Activated CD8-positive, alpha-beta T cell treated with anti-CD3 and anti-CD28 coated beads for 36 hours (primary cell): Measurements from ENCODE around the gene IGSF1. TPM values are rescaled to one million over a fixed set of nuclear protein-coding genes. Genes with fewer than 3 reads are reported as not detected.

ENCODE experiments used
- ATAC-seq: fragments of 200-7000 bp; cut with Tn5 transposase; one replicate; pipeline ENCODE4 v1.10.0; 2021; ENCODE audit warnings: mild to moderate bottlenecking, moderate library complexity
- CTCF ChIA-PET: fragments of 350-600 bp; sonication (Branson Sonifier 250); formaldehyde crosslinking; loops from one replicate; lab custom pipeline; 2021; ENCODE audit warnings: antibody characterized with exemption; lab: Charles Lee
- POLR2A ChIA-PET: fragments of 350-600 bp; sonication (Branson Sonifier 250); formaldehyde crosslinking; loops from one replicate; lab custom pipeline; 2021; ENCODE audit warnings: antibody characterized with exemption; lab: Charles Lee
- DNase-seq: peaks from one replicate; pipeline ENCODE4 v3.0.0-alpha.2; 2020
- H3K27ac Mint-ChIP-seq: one replicate; pipeline ENCODE4 v1.8.0; 2021; ENCODE audit warnings: mild to moderate bottlenecking, mixed read lengths
- H3K27me3 Mint-ChIP-seq: one replicate; pipeline ENCODE4 v1.8.0; 2021; ENCODE audit warnings: mixed read lengths
- H3K36me3 Mint-ChIP-seq: one replicate; pipeline ENCODE4 v1.8.0; 2021; ENCODE audit warnings: low read depth, mixed read lengths
- H3K4me1 Mint-ChIP-seq: one replicate; pipeline ENCODE4 v1.8.0; 2021; ENCODE audit warnings: low read depth, mixed read lengths
- H3K4me3 Mint-ChIP-seq: one replicate; pipeline ENCODE4 v1.8.0; 2021; ENCODE audit warnings: mild to moderate bottlenecking, moderate library complexity, mixed read lengths
- H3K9me3 Mint-ChIP-seq: one replicate; pipeline ENCODE4 v1.8.0; 2021; ENCODE audit warnings: mixed read lengths
- CTCF ChIP-seq: fragments of 200-600 bp; IDR thresholded peaks from one replicate; pipeline ENCODE4 v1.8.0; 2022; ENCODE audit warnings: antibody characterized with exemption, mild to moderate bottlenecking
- intact Hi-C: fragments of 100-400 bp; cut with micrococcal nuclease; formaldehyde crosslinking; loops from one replicate; pipeline ENCODE4 v1.10.0; 2022
- total RNA-seq, 2 experiments: library from RNA; stranded (reverse); gene quantifications; one replicate each; pipeline ENCODE4 v1.2.3, GENCODE V29; 2021

The IGSF1 gene
- total RNA-seq, 2 experiments from 2014 or later: not detected

GRCh38 chrX:131239057-131239456, 50.0 kb downstream of the IGSF1 start:
- ATAC-seq: no peak
- no peak for TF ChIP-seq CTCF
- DNase-seq: no peak
- ChIA-PET POLR2A (no interaction called here), CTCF (no interaction called here)
- no peaks in the 10 kb centered on the region for H3K36me3 Mint-ChIP-seq
- intact Hi-C loops: no loop called here
- no peak overlapping the region for H3K4me3 Mint-ChIP-seq
- peaks cover 2% of the 10 kb centered on the region for H3K27me3 Mint-ChIP-seq
- no peaks in the 10 kb centered on the region for H3K4me1 Mint-ChIP-seq
- no peak overlapping the region for H3K27ac Mint-ChIP-seq
- H3K9me3 Mint-ChIP-seq: no peaks in the 10 kb centered on the region

- no peak overlapping the region for H3K4me3 Mint-ChIP-seq
- no peak overlapping the region for H3K27ac Mint-ChIP-seq
- intact Hi-C loops: no loop called here
- peaks cover 2% of the 10 kb centered on the region for H3K27me3 Mint-ChIP-seq
- H3K9me3 Mint-ChIP-seq: no peaks in the 10 kb centered on the region
- ATAC-seq: no peak
- DNase-seq: no peak
- H3K36me3 Mint-ChIP-seq: no peaks in the 10 kb centered on the region
- CTCF ChIA-PET: no interaction called here
- no peak for TF ChIP-seq CTCF
- POLR2A ChIA-PET: no interaction called here
- H3K4me1 Mint-ChIP-seq: no peaks in the 10 kb centered on the region
Observed at GRCh38 chrX:131237363-131237762, 51.7 kb downstream of the IGSF1 start.

- POLR2A ChIA-PET: no interaction called here
- Mint-ChIP-seq H3K27me3 (peaks cover 2% of the 10 kb centered on the region), H3K9me3 (no peaks in the 10 kb centered on the region), H3K4me1 (no peaks in the 10 kb centered on the region), H3K4me3 (no peak overlapping the region), H3K27ac (no peak overlapping the region), H3K36me3 (no peaks in the 10 kb centered on the region)
- ATAC-seq (no peak), DNase-seq (no peak)
- TF ChIP-seq CTCF: no peak
- intact Hi-C loops: no loop called here
- CTCF ChIA-PET: no interaction called here
Observed at GRCh38 chrX:131235768-131236545, 53.1 kb downstream of the IGSF1 start.

GRCh38 chrX:131227608-131228007, 61.5 kb downstream of the IGSF1 start:
- no peak for ATAC-seq
- intact Hi-C loops: no loop called here
- H3K27ac Mint-ChIP-seq: no peak overlapping the region
- ChIA-PET CTCF (no interaction called here), POLR2A (no interaction called here)
- H3K4me3 Mint-ChIP-seq: no peak overlapping the region
- no peaks in the 10 kb centered on the region for H3K36me3 Mint-ChIP-seq
- H3K4me1 Mint-ChIP-seq: no peaks in the 10 kb centered on the region
- H3K9me3 Mint-ChIP-seq: no peaks in the 10 kb centered on the region
- TF ChIP-seq CTCF: no peak
- no peaks in the 10 kb centered on the region for H3K27me3 Mint-ChIP-seq
- DNase-seq: no peak

- ATAC-seq (no peak), DNase-seq (no peak)
- ChIA-PET POLR2A (no interaction called here), CTCF (no interaction called here)
- intact Hi-C loops: no loop called here
- H3K9me3 Mint-ChIP-seq: no peaks in the 10 kb centered on the region
- no peaks in the 10 kb centered on the region for H3K27me3 Mint-ChIP-seq
- no peak overlapping the region for H3K4me3 Mint-ChIP-seq
- no peak for TF ChIP-seq CTCF
- no peaks in the 10 kb centered on the region for H3K4me1 Mint-ChIP-seq
- no peaks in the 10 kb centered on the region for H3K36me3 Mint-ChIP-seq
- no peak overlapping the region for H3K27ac Mint-ChIP-seq
Observed at GRCh38 chrX:131226591-131226990, 62.5 kb downstream of the IGSF1 start.
